Body of pancreas (tissue), 4 donors: ENCODE measurements around the gene GALNT2. TPM values are rescaled to one million over a fixed set of nuclear protein-coding genes. Genes with fewer than 3 reads are reported as not detected.

Experiments
- ATAC-seq: fragments of 150-250 bp; one replicate; pipeline ENCODE4 v1.9.1; 2016
- DNase-seq, 4 donors: peaks; one replicate each; pipeline ENCODE4 v3.0.0-alpha.2; 2019
- H3K27ac ChIP-seq, 4 donors: fragments of 200-600 bp; sonication (generic); 1 replicate in 3 of 4; 2 replicates in 1 of 4; pipeline versions ENCODE4 v1.5.1 to v1.6.1; 2016 to 2019; ENCODE audit warnings: mild to moderate bottlenecking in 1 of 4, mixed read lengths in 1 of 4, moderate library complexity in 1 of 4
- H3K27me3 ChIP-seq, 2 donors: fragments of 200-600 bp; sonication (generic); one replicate each; pipeline ENCODE4 v1.6.0; 2016; ENCODE audit warnings: mild to moderate bottlenecking in 1 of 2
- H3K36me3 ChIP-seq, 2 donors: fragments of 200-600 bp; sonication (generic); replicated peaks in 1 of 2; 2 replicates each; pipeline ENCODE4 v1.5.1; 2016; ENCODE audit warnings: low read depth in 2 of 2; ENCODE audit not compliant: insufficient read depth in 1 of 2
- H3K4me1 ChIP-seq: fragments of 200-600 bp; sonication (generic); one replicate; pipeline ENCODE4 v1.6.0; 2016
- H3K4me3 ChIP-seq, 2 donors: fragments of 200-600 bp; sonication (generic); 1 replicate in 1 of 2; 2 replicates in 1 of 2; pipeline ENCODE4 v1.5.1; 2016 to 2019
- H3K9me3 ChIP-seq, 3 donors: fragments of 200-600 bp; sonication (generic); 1 replicate in 2 of 3; 2 replicates in 1 of 3; pipeline ENCODE4 v1.5.1; 2016
- POLR2A ChIP-seq, 3 donors: fragments of 450-650 bp; IDR thresholded peaks; one replicate each; pipeline ENCODE4 v1.6.1; 2016; ENCODE audit warnings: antibody characterized with exemption in 3 of 3, mild to moderate bottlenecking in 2 of 3
- WGBS, 2 donors: methylation state at CpG; one replicate each; pipeline ENCODE4 v1.1.5; 2017; 5-methylcytosine and 5-hydroxymethylcytosine counted together
- intact Hi-C: fragments of 100-400 bp; cut with DNase I; formaldehyde crosslinking; loops from one replicate; pipeline ENCODE4 v1.15.1; 2023
- total RNA-seq, 2 donors: library from RNA; depleted of rRNA; stranded (reverse); fragments of >200 nt; gene quantifications; one replicate each; pipeline ENCODE4 v1.1.0, GENCODE V29; 2016
- TF ChIP-seq, protein P1 (sequence below), 7 experiments: fragments of 450-650 bp in 4 of 7; fragments of 200-600 bp in 3 of 7; sonication (generic) in 3 of 7; IDR thresholded peaks; one replicate each; pipeline ENCODE4 v1.5.1; 2016 to 2019; ENCODE audit warnings: antibody characterized with exemption in 7 of 7

GALNT2 gene
- total RNA-seq, 2 donors from 2014 or later = 45.9 to 68.6 TPM

GRCh38 chr1:230139741-230140140 lies 72.7 kb downstream of the GALNT2 start:
- intact Hi-C loops = no loop called here
- H3K4me1 ChIP-seq = peaks cover 74% of the 10 kb centered on the region
- no peaks in the 10 kb centered on the region for H3K9me3 ChIP-seq
- 80 to 89% methylated on average over 8 of the region's 8 CpGs for WGBS, 2 donors
- H3K27me3 ChIP-seq = no peaks in the 10 kb centered on the region
- DNase-seq = no peak
- TF ChIP-seq, protein P1, sequence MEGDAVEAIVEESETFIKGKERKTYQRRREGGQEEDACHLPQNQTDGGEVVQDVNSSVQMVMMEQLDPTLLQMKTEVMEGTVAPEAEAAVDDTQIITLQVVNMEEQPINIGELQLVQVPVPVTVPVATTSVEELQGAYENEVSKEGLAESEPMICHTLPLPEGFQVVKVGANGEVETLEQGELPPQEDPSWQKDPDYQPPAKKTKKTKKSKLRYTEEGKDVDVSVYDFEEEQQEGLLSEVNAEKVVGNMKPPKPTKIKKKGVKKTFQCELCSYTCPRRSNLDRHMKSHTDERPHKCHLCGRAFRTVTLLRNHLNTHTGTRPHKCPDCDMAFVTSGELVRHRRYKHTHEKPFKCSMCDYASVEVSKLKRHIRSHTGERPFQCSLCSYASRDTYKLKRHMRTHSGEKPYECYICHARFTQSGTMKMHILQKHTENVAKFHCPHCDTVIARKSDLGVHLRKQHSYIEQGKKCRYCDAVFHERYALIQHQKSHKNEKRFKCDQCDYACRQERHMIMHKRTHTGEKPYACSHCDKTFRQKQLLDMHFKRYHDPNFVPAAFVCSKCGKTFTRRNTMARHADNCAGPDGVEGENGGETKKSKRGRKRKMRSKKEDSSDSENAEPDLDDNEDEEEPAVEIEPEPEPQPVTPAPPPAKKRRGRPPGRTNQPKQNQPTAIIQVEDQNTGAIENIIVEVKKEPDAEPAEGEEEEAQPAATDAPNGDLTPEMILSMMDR (IDR thresholded peaks at IDR 0.05) = no peak
- no peak for TF ChIP-seq POLR2A (IDR thresholded peaks at IDR 0.05)
- H3K4me3 ChIP-seq = no peak overlapping the region
- H3K36me3 ChIP-seq = no peaks in the 10 kb centered on the region
- no peak for ATAC-seq
- peak overlapping the region in 2 of 4 donors; percentile 14 to 34 for H3K27ac ChIP-seq

DNA sequence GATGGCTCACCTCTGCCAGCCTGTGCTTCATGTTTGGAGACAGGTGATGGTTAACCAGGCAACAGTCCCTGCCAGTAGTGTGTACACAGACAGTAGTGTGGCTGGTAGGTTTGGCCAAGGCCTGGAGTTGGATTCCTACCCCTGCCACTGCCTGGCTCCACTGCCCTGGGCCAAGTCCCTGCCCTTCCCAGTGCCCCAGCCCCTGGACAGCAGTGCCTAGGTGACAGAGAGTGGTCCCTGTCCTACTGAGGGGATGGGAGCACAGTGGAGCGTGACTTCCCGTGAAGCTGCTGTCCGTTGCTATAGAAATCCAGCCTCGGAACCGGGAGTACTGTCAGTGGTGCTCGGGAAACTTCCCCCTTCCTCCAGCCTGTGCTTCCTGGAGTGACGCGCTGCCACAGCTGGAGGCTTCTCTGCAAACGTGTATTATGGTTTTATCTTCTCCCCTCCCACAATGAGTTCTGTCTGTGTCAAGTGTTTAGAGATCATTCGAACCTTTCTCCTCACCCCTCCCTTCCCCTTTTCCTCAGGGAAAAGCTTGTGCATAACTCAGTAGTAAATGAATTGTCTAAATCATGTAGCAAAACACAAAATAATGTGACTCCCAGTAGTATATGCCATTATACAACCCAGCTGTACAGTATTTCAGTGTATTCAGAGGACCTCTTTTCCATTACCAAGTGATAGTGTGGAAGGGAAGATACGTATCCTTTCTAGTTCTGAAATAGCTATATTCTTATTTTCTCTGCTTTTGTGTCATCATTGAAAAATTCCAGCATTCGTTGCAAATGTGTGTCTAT lies 73.4 kb downstream of the GALNT2 start:
- ATAC-seq (peak; percentile 23), DNase-seq (peak in 2 of 4 donors; percentile 36 to 52)
- H3K9me3 ChIP-seq = no peaks in the 10 kb centered on the region
- TF ChIP-seq POLR2A (IDR thresholded peaks at IDR 0.05) = no peak
- intact Hi-C loops = no loop called here
- H3K4me1 ChIP-seq = peaks cover 81% of the 10 kb centered on the region
- H3K27ac ChIP-seq = peak overlapping the region in 2 of 4 donors; percentile 14 to 35
- H3K27me3 ChIP-seq = no peaks in the 10 kb centered on the region
- no peaks in the 10 kb centered on the region for H3K36me3 ChIP-seq
- WGBS, 2 donors = 31 to 41% methylated on average over 10 to 12 of the region's 12 CpGs
- no peak overlapping the region for H3K4me3 ChIP-seq

- Histone ChIP-seq H3K27me3 (no peaks in the 10 kb centered on the region), H3K9me3 (no peaks in the 10 kb centered on the region), H3K36me3 (no peaks in the 10 kb centered on the region), H3K27ac (peak overlapping the region in 1 of 4 donors; percentile 35), H3K4me3 (no peak overlapping the region), H3K4me1 (peaks cover 84% of the 10 kb centered on the region)
- DNase-seq (no peak), ATAC-seq (no peak)
- TF ChIP-seq, protein P1 (IDR thresholded peaks at IDR 0.05) = no peak
- no peak for TF ChIP-seq POLR2A (IDR thresholded peaks at IDR 0.05)
- intact Hi-C loops = no loop called here
- WGBS, 2 donors = 89 to 93% methylated on average over 8 of the region's 8 CpGs
Measured at GRCh38 chr1:230141021-230141648, 74.1 kb downstream of the GALNT2 start.

DNA sequence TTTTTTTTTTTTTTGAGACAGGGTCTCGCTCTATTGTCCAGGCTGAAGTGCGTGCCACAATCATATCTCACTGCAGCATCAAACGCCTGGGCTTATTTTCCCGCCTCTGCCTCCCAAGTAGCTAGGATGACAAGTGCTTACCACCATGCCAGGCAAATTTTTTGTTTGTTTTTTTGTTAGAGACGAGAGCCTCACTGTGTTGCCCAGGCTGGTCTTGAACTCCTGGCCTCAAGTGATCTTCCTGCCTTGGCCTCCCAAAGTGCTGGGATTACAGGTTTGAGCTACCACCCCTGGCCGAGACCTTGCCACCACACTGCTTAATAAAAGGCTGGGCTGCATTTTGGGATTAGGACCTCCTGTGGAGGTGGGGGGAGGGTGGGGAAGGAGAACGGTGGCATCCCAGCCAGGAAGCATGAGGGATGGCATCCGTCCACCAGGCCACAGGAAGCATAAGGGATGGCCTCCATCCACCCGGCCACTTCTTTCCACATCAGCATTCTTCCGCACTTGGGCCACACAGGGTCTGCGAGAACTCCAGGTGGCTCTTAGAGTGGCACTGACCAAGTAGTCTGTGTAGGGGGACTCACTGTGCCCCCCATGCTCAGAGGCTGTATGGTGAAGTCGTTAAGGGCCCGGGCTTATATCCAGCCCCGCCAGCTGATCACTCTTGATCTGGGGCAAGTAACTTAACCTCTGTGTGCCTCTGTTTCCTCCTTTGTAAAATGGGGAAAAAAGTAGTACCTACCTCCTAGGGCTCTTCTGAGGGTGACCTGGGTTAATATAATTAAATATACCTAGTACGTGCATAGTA lies 75.0 kb downstream of the GALNT2 start:
- Histone ChIP-seq H3K36me3 (no peaks in the 10 kb centered on the region), H3K4me3 (no peak overlapping the region), H3K27me3 (no peaks in the 10 kb centered on the region), H3K4me1 (peaks cover 84% of the 10 kb centered on the region), H3K27ac (no peak overlapping the region), H3K9me3 (no peaks in the 10 kb centered on the region)
- 83% methylated on average over 12 to 15 of the region's 15 CpGs for WGBS, 2 donors
- ATAC-seq (no peak), DNase-seq (no peak)
- intact Hi-C loops = no loop called here
- TF ChIP-seq POLR2A (IDR thresholded peaks at IDR 0.05) = no peak
- TF ChIP-seq, protein P1 (IDR thresholded peaks at IDR 0.05) = no peak
